Measurements from ENCODE around the gene RIOK3.

DNA sequence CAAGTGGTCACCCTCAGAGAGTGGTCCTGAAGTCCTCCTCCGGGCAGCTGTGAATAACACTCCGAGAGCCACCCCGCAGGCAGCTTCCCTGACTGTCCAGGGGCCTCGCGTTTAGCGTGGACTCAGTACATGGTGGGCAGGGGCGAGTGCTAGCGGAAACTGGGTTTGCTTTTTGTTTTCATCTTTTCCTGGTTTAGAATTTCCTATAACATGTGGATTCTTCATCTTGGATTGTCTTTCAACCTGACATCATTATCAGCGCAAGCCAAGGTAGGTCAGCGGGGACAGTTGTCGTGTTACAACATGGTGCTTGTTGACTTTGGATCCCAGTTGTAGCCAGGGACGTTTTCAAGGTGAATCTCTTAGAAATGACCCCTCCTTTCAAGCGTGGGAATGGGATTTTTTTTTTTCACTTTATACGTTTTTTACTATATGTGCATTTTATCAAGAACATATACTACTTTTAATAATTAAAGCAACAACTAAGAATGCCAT lies 71.2 kb downstream of the RIOK3 start:
- TF ChIP-seq, protein P1, sequence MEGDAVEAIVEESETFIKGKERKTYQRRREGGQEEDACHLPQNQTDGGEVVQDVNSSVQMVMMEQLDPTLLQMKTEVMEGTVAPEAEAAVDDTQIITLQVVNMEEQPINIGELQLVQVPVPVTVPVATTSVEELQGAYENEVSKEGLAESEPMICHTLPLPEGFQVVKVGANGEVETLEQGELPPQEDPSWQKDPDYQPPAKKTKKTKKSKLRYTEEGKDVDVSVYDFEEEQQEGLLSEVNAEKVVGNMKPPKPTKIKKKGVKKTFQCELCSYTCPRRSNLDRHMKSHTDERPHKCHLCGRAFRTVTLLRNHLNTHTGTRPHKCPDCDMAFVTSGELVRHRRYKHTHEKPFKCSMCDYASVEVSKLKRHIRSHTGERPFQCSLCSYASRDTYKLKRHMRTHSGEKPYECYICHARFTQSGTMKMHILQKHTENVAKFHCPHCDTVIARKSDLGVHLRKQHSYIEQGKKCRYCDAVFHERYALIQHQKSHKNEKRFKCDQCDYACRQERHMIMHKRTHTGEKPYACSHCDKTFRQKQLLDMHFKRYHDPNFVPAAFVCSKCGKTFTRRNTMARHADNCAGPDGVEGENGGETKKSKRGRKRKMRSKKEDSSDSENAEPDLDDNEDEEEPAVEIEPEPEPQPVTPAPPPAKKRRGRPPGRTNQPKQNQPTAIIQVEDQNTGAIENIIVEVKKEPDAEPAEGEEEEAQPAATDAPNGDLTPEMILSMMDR (IDR thresholded peaks at IDR 0.05), result no peak
- TF ChIP-seq POLR2A (IDR thresholded peaks at IDR 0.05) (no peak), EP300 (IDR thresholded peaks at IDR 0.05) (no peak), POLR2AphosphoS5 (IDR thresholded peaks at IDR 0.05) (no peak)

Data from suprapubic skin (tissue), 4 donors.